Lower lobe of right lung (tissue), 2 donors: ENCODE data around the gene ATP10B. TPM values are rescaled to one million over a fixed set of nuclear protein-coding genes. Genes with fewer than 3 reads are reported as not detected.
"Not testable (repeated sequence)": the region's sequence is repeated elsewhere in the genome, so short reads cannot be mapped to it uniquely, and the experiment has no call there.

Experiments used
- ATAC-seq, 2 donors: fragments of 200-7000 bp; cut with Tn5 transposase; one replicate each; pipeline ENCODE4 v1.9.1; 2020 to 2022; ENCODE audit warnings: mild to moderate bottlenecking in 2 of 2, moderate library complexity in 2 of 2
- DNase-seq: peaks from one replicate; pipeline ENCODE4 v3.0.0-alpha.2; 2020
- H3K27ac ChIP-seq: fragments of 200-600 bp; one replicate; pipeline ENCODE4 v1.8.0; 2022
- H3K27me3 ChIP-seq: fragments of 200-600 bp; one replicate; pipeline ENCODE4 v1.8.0; 2022; ENCODE audit warnings: low read depth
- H3K36me3 ChIP-seq: fragments of 200-600 bp; one replicate; pipeline ENCODE4 v1.8.0; 2022; ENCODE audit warnings: mild to moderate bottlenecking
- H3K4me1 ChIP-seq: fragments of 200-600 bp; one replicate; pipeline ENCODE4 v1.8.0; 2022
- H3K4me3 ChIP-seq: fragments of 200-600 bp; one replicate; pipeline ENCODE4 v1.8.0; 2022; ENCODE audit warnings: mild to moderate bottlenecking
- H3K9me3 ChIP-seq: fragments of 200-600 bp; one replicate; pipeline ENCODE4 v1.8.0; 2022
- intact Hi-C: fragments of 100-400 bp; cut with DNase I; formaldehyde crosslinking; loops from one replicate; pipeline ENCODE4 v1.11.0; 2022
- total RNA-seq: library from RNA; stranded (reverse); fragmentation: NEBNext Ultra II Directional; extraction: Animal tissue kit (Norgen Biotek cat#: 25700); gene quantifications from one replicate; pipeline ENCODE4 v1.2.1, GENCODE V29; 2021
- TF ChIP-seq, protein P1 (sequence below): fragments of 200-600 bp; IDR thresholded peaks from one replicate; pipeline ENCODE4 v1.8.0; 2022; ENCODE audit warnings: antibody characterized with exemption, mild to moderate bottlenecking
- donor health status: DM: no; HTN: yes; CAD: no; lungs with severe emphysema.

The ATP10B gene
- total RNA-seq, 1 donor from 2014 or later, result not detected

DNA sequence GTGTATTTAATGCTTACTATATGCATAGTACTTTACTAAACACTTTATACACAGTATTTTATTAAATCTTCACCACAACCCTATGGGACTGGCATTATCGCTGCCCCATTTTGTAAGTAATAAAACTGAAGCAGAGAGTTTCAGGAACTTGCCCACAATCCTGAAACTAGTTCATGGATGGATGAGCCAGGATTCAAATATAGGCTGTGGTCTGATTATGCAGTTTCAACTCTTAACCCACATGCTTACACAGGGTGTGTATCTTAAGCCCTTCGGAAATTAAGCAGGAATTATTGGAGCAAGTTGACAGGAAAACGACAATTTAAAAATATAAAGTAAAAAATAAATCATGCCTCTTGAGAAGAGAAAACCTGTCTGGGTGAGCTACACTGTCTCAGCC lies 109.0 kb downstream of the ATP10B start:
- intact Hi-C loops, result no loop called here
- Histone ChIP-seq H3K36me3 (no peaks in the 10 kb centered on the region), H3K27me3 (no peaks in the 10 kb centered on the region), H3K9me3 (no peaks in the 10 kb centered on the region), H3K4me1 (no peaks in the 10 kb centered on the region), H3K27ac (no peak overlapping the region), H3K4me3 (no peak overlapping the region)
- TF ChIP-seq, protein P1, sequence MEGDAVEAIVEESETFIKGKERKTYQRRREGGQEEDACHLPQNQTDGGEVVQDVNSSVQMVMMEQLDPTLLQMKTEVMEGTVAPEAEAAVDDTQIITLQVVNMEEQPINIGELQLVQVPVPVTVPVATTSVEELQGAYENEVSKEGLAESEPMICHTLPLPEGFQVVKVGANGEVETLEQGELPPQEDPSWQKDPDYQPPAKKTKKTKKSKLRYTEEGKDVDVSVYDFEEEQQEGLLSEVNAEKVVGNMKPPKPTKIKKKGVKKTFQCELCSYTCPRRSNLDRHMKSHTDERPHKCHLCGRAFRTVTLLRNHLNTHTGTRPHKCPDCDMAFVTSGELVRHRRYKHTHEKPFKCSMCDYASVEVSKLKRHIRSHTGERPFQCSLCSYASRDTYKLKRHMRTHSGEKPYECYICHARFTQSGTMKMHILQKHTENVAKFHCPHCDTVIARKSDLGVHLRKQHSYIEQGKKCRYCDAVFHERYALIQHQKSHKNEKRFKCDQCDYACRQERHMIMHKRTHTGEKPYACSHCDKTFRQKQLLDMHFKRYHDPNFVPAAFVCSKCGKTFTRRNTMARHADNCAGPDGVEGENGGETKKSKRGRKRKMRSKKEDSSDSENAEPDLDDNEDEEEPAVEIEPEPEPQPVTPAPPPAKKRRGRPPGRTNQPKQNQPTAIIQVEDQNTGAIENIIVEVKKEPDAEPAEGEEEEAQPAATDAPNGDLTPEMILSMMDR, result no peak
- ATAC-seq (no peak), DNase-seq (no peak)

DNA sequence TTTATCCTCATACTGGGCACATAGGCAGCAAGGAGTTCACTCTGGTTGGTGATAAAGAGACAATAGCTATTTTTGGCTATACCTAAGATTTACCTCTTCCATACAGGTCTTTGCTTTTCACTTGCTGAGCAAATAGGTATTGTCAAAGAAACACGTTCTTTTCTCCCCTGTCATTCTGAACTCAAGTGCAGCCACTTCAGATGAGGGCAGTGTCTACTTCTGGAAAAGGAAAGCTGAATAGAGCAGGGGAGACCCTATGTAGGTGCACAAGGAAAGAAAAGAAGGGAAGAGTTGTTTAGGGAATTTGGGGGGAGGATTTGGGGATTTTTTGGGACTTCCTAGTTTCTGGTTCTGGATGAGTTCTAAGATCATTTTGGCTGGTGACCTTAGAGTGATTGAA lies 109.6 kb downstream of the ATP10B start:
- TF ChIP-seq, protein P1, result no peak
- no peaks in the 10 kb centered on the region for H3K4me1 ChIP-seq
- no peaks in the 10 kb centered on the region for H3K27me3 ChIP-seq
- no peak overlapping the region for H3K4me3 ChIP-seq
- DNase-seq (no peak), ATAC-seq (peak in 1 of 2 donors; percentile 33)
- H3K27ac ChIP-seq, result no peak overlapping the region
- H3K36me3 ChIP-seq, result no peaks in the 10 kb centered on the region
- H3K9me3 ChIP-seq, result no peaks in the 10 kb centered on the region
- intact Hi-C loops, result no loop called here

DNA sequence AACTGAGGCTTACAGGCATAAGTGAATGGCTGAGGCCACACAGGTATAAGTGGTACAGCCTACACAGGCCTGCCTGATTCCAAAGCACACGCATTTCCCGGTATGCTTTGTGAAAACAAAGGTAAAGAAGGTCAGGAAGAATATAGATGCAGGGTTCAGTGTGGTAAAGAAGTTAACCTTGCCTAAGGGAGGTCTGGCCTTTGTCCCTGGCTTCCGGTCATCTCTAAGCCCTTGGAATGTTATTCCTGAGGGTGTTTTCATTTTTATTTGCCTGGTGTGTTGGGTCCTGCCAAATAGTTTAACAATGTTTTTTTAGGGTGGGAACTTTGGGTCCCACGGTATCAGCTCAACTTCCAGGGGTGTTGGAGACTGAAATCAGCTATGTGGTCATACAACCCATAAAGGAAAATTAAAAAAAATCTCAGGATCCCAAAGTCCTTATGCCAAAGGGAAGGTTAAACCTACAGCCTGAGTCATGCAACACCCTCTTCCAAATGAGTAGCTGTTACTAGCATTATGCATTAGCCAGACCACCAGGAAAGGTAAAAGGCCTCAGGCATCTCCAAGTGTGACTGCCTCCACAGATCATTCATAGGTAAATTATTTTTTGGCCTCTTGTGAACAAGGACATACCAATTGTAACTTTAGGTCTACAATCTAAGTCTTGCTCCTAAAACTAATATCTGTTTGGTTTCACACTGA lies 124.6 kb downstream of the ATP10B start:
- Histone ChIP-seq H3K36me3 (no peaks in the 10 kb centered on the region), H3K9me3 (no peaks in the 10 kb centered on the region), H3K27me3 (no peaks in the 10 kb centered on the region), H3K4me1 (no peaks in the 10 kb centered on the region), H3K27ac (no peak overlapping the region), H3K4me3 (no peak overlapping the region)
- DNase-seq (no peak), ATAC-seq (no peak)
- intact Hi-C loops, result no loop called here
- TF ChIP-seq, protein P1, result no peak

DNA sequence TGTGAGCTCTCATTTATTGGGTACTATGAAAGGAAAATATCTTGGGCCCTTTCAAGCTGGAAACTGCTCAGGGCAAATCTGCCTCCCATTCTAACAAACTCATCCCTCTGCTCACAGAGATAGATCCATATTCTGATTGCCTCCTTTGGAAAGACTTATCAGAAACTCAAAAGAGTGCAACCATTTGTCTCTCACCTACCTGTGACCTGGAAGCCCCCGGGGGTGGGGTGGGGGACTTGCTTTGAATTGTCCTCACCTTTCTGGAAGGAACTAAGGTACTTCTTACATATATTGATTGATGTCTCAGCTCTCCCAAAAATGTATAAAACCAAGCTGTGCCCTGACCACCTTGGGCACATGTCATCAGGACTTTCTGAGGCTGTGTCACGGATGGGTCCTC lies 125.3 kb downstream of the ATP10B start:
- Histone ChIP-seq H3K4me1 (no peaks in the 10 kb centered on the region), H3K27me3 (no peaks in the 10 kb centered on the region), H3K9me3 (no peaks in the 10 kb centered on the region), H3K4me3 (no peak overlapping the region), H3K36me3 (no peaks in the 10 kb centered on the region), H3K27ac (no peak overlapping the region)
- ATAC-seq (no peak), DNase-seq (no peak)
- intact Hi-C loops, result no loop called here
- TF ChIP-seq, protein P1, result no peak

DNA sequence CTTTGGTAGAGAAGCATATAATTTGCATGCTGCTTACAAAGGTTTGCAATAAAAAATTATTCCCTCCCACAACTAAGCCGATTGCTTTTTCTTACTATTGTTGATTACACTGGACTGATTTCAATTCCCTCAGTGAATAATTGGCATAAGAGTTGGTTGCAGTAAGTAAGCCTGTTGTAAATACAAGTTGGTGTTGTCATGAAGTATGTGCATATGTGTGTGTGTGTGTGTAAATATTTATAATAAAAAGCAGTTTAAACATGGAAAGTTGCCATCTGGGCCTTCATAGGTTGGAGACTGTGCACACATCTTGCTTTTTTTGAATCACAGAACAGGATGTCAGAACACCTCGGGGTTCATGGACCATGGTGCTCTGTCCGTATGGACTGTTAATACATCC lies 131.2 kb downstream of the ATP10B start:
- intact Hi-C loops, result no loop called here
- Histone ChIP-seq H3K9me3 (no peaks in the 10 kb centered on the region), H3K4me1 (no peaks in the 10 kb centered on the region), H3K36me3 (no peaks in the 10 kb centered on the region), H3K27me3 (no peaks in the 10 kb centered on the region), H3K4me3 (no peak overlapping the region), H3K27ac (no peak overlapping the region)
- ATAC-seq (no peak), DNase-seq (no peak)
- TF ChIP-seq, protein P1, result no peak

DNA sequence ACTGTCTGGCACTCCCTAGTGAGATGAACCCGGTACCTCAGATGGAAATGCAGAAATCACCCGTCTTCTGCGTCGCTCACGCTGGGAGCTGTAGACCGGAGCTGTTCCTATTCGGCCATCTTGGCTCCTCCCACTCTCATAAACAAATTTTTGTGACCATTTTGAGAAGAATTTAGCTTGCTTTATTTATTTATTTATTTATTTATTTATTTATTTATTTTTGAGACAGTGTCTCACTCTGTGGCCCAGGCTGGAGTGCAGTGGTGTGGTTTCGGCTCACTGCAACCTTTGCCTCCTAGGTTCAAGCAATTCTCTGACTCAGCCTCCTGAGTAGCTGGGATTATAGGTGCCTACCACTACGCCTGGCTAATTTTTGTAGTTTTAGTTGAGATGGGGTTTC lies 136.5 kb downstream of the ATP10B start:
- H3K36me3 ChIP-seq, H3K4me3 ChIP-seq, ATAC-seq, H3K27me3 ChIP-seq, DNase-seq, H3K9me3 ChIP-seq, intact Hi-C loops, H3K27ac ChIP-seq, H3K4me1 ChIP-seq: not testable (repeated sequence)
